DND-41 (cell line): ENCODE data around the gene VAX1.

Experiments
- ATAC-seq: fragments of 200-7000 bp; cut with Tn5 transposase; 3 replicates; pipeline ENCODE4 v1.9.1; 2021; ENCODE audit warnings: low read depth; ENCODE audit not compliant: insufficient read depth
- DNase-seq: peaks from one replicate; pipeline ENCODE4 v3.0.0-alpha.2; 2020
- H2AFZ ChIP-seq: 2 replicates; pipeline ENCODE4 v1.6.0; 2012; ENCODE audit warnings: low read depth, low read length
- H3K27ac ChIP-seq: 2 replicates; pipeline ENCODE4 v1.5.1; 2012; ENCODE audit warnings: low read length, inconsistent platforms
- H3K27me3 ChIP-seq: fragments of 200-600 bp; sonication (generic); 2 replicates; pipeline ENCODE4 v1.6.0; 2012; ENCODE audit warnings: low read length, mild to moderate bottlenecking, inconsistent platforms; ENCODE audit not compliant: insufficient read depth, poor library complexity
- H3K36me3 ChIP-seq: 2 replicates; pipeline ENCODE4 v1.5.1; 2012; ENCODE audit warnings: low read length, inconsistent platforms; ENCODE audit not compliant: insufficient read depth
- H3K4me1 ChIP-seq: 2 replicates; pipeline ENCODE4 v1.5.1; 2012; ENCODE audit warnings: mild to moderate bottlenecking, low read length; ENCODE audit not compliant: insufficient read depth
- H3K4me2 ChIP-seq: 2 replicates; pipeline ENCODE4 v1.6.0; 2012; ENCODE audit warnings: mild to moderate bottlenecking, moderate library complexity, low read length, inconsistent platforms; ENCODE audit not compliant: insufficient read depth
- H3K4me3 ChIP-seq, 2 experiments: fragments of 200-600 bp in 1 of 2; shearing (Covaris generic) in 1 of 2; 2 replicates each; pipeline ENCODE4 v1.5.1; 2012 to 2016; ENCODE audit warnings: inconsistent platforms in 2 of 2, low read length in 2 of 2, mild to moderate bottlenecking in 2 of 2, low read depth in 1 of 2, moderate library complexity in 1 of 2
- H3K79me2 ChIP-seq: 2 replicates; pipeline ENCODE4 v1.6.0; 2012; ENCODE audit warnings: low read length, inconsistent platforms; ENCODE audit not compliant: insufficient read depth
- H3K9ac ChIP-seq: 2 replicates; pipeline ENCODE4 v1.6.0; 2012; ENCODE audit warnings: low read depth, mild to moderate bottlenecking, inconsistent platforms, low read length, moderate library complexity
- H3K9me3 ChIP-seq: 2 replicates; pipeline ENCODE4 v1.5.1; 2012; ENCODE audit warnings: low read length, moderate library complexity, mild to moderate bottlenecking, inconsistent platforms; ENCODE audit not compliant: insufficient read depth, severe bottlenecking
- H4K20me1 ChIP-seq: 2 replicates; pipeline ENCODE4 v1.6.0; 2012; ENCODE audit warnings: low read length; ENCODE audit not compliant: insufficient read depth
- CTCF ChIP-seq: IDR thresholded peaks from 2 replicates; pipeline ENCODE4 v1.5.1; 2012; ENCODE audit warnings: borderline replicate concordance, low read length, moderate library complexity, mild to moderate bottlenecking; ENCODE audit not compliant: poor library complexity, severe bottlenecking; ENCODE audit errors: extremely low read depth
- EZH2 ChIP-seq: IDR thresholded peaks from 3 replicates; pipeline ENCODE4 v1.6.1; 2012; ENCODE audit warnings: borderline replicate concordance, low read depth, mild to moderate bottlenecking, moderate library complexity, low read length, inconsistent platforms; ENCODE audit not compliant: severe bottlenecking

The VAX1 gene

GRCh38 chr10:117145019-117145418 lies 6.9 kb upstream of the VAX1 start:
- Histone ChIP-seq H3K4me2 (no peak overlapping the region), H3K79me2 (no peaks in the 10 kb centered on the region), H3K27ac (no peak overlapping the region), H2AFZ (no peak overlapping the region), H4K20me1 (no peaks in the 10 kb centered on the region), H3K4me1 (no peaks in the 10 kb centered on the region), H3K9ac (no peak overlapping the region), H3K36me3 (no peaks in the 10 kb centered on the region), H3K4me3 (no peak overlapping the region), H3K27me3 (no peaks in the 10 kb centered on the region), H3K9me3 (peaks cover 4% of the 10 kb centered on the region)
- TF ChIP-seq CTCF (no peak), EZH2 (no peak)
- DNase-seq, result no peak
- ATAC-seq, result no peak

GRCh38 chr10:117143103-117143823 lies 5.2 kb upstream of the VAX1 start:
- Histone ChIP-seq H4K20me1 (no peaks in the 10 kb centered on the region), H3K9me3 (peaks cover 7% of the 10 kb centered on the region), H2AFZ (no peak overlapping the region), H3K9ac (no peak overlapping the region), H3K36me3 (no peaks in the 10 kb centered on the region), H3K4me2 (no peak overlapping the region), H3K4me1 (no peaks in the 10 kb centered on the region), H3K27ac (no peak overlapping the region), H3K4me3 (no peak overlapping the region), H3K27me3 (no peaks in the 10 kb centered on the region), H3K79me2 (no peaks in the 10 kb centered on the region)
- no peak for ATAC-seq
- no peak for TF ChIP-seq EZH2
- no peak for TF ChIP-seq CTCF
- DNase-seq, result no peak

- peaks cover 7% of the 10 kb centered on the region for H3K9me3 ChIP-seq
Measured at GRCh38 chr10:117140525-117140902, 2.4 kb upstream of the VAX1 start.

More at GRCh38 chr10:117140525-117140902, 2.4 kb upstream of the VAX1 start:
- Histone ChIP-seq H3K9ac (no peak overlapping the region), H4K20me1 (no peaks in the 10 kb centered on the region), H3K4me2 (no peak overlapping the region), H3K36me3 (no peaks in the 10 kb centered on the region), H2AFZ (no peak overlapping the region), H3K27me3 (no peaks in the 10 kb centered on the region), H3K27ac (no peak overlapping the region), H3K79me2 (no peaks in the 10 kb centered on the region), H3K4me1 (no peaks in the 10 kb centered on the region), H3K4me3 (no peak overlapping the region)
- TF ChIP-seq EZH2, result no peak
- no peak for TF ChIP-seq CTCF
- DNase-seq (no peak), ATAC-seq (no peak)
